NCI-H345 treated with DMSO at 0.1 percent for 48 hours (cell line): Measurements from ENCODE around the gene KRTAP5-4.
"Not testable (repeated sequence)": the region's sequence is repeated elsewhere in the genome, so short reads cannot be mapped to it uniquely, and the experiment has no call there.

ENCODE experiments used
- DNase-seq: peaks from one replicate; lab custom pipeline; 2025; ENCODE audit not compliant: unreplicated experiment; lab: John Stamatoyannopoulos, UW

The KRTAP5-4 gene

GRCh38 chr11:1653541-1654387, 31.8 kb upstream of the KRTAP5-4 start:
- no peak for DNase-seq

- DNase-seq: no peak
These were observed 31.0 kb upstream of the KRTAP5-4 start for GRCh38 chr11:1652771-1653540.

GRCh38 chr11:1652442-1652770, 30.5 kb upstream of the KRTAP5-4 start:
- no peak for DNase-seq

GRCh38 chr11:1652026-1652425, 30.1 kb upstream of the KRTAP5-4 start:
- DNase-seq: no peak

GRCh38 chr11:1651411-1651980, 29.6 kb upstream of the KRTAP5-4 start:
- no peak for DNase-seq

GRCh38 chr11:1650918-1651262, 29.0 kb upstream of the KRTAP5-4 start:
- DNase-seq: no peak

- no peak for DNase-seq
These were observed 28.3 kb upstream of the KRTAP5-4 start for GRCh38 chr11:1650034-1650917.

GRCh38 chr11:1648653-1649420, 26.9 kb upstream of the KRTAP5-4 start:
- no peak for DNase-seq

GRCh38 chr11:1647901-1648652, 26.1 kb upstream of the KRTAP5-4 start:
- DNase-seq: no peak

- not testable (repeated sequence) for DNase-seq
These were observed 24.6 kb upstream of the KRTAP5-4 start for GRCh38 chr11:1646540-1646939.

GRCh38 chr11:1645357-1645821, 23.5 kb upstream of the KRTAP5-4 start:
- no peak for DNase-seq

- no peak for DNase-seq
These were observed 22.8 kb upstream of the KRTAP5-4 start for GRCh38 chr11:1644601-1645356.

- DNase-seq: no peak
These were observed 21.3 kb upstream of the KRTAP5-4 start for GRCh38 chr11:1643146-1643690.

- no peak for DNase-seq
These were observed 20.6 kb upstream of the KRTAP5-4 start for GRCh38 chr11:1642288-1643145.

GRCh38 chr11:1641096-1641495, 19.2 kb upstream of the KRTAP5-4 start:
- DNase-seq: no peak

GRCh38 chr11:1640076-1640946, 18.4 kb upstream of the KRTAP5-4 start:
- DNase-seq: peak; percentile 56

GRCh38 chr11:1639666-1640065, 17.7 kb upstream of the KRTAP5-4 start:
- DNase-seq: no peak
